ENCODE results near the gene THADA. TPM values are rescaled to one million over a fixed set of nuclear protein-coding genes. Genes with fewer than 3 reads are reported as not detected.

THADA gene
- total RNA-seq, 1 donor from 2014 or later = 51.4 TPM

DNA sequence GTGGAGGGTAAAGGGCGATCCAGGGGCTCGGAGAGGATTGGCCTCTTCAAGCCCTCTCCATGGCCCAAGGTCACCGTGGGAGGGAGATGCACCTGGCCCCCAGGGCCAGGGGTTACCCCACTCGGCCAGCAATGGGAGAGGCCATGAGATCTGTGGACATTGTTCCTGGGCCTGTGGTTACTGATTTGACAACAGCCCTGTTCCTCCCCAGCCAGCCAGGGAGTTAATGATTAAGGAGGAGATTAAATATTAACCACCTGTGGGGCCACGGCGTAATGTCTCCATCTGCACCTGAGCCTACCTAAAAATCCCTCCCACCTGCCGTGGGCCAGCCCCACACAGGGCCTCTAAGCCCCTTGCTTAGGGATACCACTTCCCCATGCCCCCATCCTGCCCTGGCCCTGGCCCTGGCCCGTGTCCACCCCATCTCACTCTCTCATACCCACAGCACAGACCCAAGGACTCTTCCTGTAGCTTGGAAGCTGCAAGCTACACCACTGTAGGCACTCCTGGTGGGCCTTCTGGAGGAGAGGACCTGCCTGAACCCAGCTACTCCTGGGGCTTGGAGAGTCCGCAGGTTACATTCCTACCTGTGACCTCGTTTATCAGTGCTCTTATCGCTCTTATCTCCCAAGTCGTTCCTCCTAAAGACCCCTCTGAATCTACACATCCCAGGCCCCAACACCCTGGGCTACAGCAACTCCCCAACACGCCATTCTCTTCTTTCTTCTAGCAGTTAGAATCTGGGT lies 401.5 kb downstream of the THADA start:
- Mint-ChIP-seq H3K27ac (peak overlapping the region; percentile 79), H3K36me3 (ENCODE audit: low read depth) (no peaks in the 10 kb centered on the region), H3K4me3 (peak overlapping the region; percentile 35), H3K27me3 (no peaks in the 10 kb centered on the region), H3K4me1 (peaks cover 44% of the 10 kb centered on the region), H3K9me3 (no peaks in the 10 kb centered on the region)
- TF ChIP-seq, protein P1, sequence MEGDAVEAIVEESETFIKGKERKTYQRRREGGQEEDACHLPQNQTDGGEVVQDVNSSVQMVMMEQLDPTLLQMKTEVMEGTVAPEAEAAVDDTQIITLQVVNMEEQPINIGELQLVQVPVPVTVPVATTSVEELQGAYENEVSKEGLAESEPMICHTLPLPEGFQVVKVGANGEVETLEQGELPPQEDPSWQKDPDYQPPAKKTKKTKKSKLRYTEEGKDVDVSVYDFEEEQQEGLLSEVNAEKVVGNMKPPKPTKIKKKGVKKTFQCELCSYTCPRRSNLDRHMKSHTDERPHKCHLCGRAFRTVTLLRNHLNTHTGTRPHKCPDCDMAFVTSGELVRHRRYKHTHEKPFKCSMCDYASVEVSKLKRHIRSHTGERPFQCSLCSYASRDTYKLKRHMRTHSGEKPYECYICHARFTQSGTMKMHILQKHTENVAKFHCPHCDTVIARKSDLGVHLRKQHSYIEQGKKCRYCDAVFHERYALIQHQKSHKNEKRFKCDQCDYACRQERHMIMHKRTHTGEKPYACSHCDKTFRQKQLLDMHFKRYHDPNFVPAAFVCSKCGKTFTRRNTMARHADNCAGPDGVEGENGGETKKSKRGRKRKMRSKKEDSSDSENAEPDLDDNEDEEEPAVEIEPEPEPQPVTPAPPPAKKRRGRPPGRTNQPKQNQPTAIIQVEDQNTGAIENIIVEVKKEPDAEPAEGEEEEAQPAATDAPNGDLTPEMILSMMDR (IDR thresholded peaks at IDR 0.05) = no peak
- DNase-seq = no peak
- intact Hi-C loops (cut with micrococcal nuclease) = no loop called here
- CTCF ChIA-PET = interaction anchor here (0.7 to 1.0 kb wide), 2 partner anchors 26 to 402 kb away, joined by 3 read pairs; no protein-coding TSS in a partner anchor
- POLR2A ChIA-PET = interaction anchor here (0.6 to 4.3 kb wide), 13 partner anchors 13 to 384 kb away, joined by 3 to 43 read pairs (median 4); partner anchors contain the start of gene ZFP36L2
- peak; percentile 6 for ATAC-seq (ENCODE audit: low read depth)

DNA sequence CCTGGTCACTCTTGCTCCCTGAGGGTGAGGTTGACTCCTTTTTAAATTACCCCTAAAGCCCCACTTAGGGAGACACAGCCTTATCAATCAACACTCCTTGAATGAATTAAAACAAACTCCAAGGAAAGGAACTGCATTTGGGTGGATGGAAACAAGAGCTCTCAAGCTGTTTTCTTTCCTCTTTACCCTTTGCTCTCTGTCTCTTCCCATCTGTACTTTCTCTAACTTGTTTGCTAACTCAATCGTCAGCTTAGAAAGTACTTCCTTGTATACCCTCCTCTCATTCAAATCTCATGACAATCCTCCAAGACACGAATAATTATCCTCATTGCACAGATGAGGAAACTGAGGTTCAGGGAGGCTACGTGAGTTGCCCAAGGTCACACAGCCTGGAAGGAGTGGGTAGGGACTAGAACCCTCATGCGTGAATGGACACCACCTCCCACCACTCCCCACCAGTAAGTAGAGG lies 402.2 kb downstream of the THADA start:
- Mint-ChIP-seq H3K9me3 (no peaks in the 10 kb centered on the region), H3K36me3 (ENCODE audit: low read depth) (no peaks in the 10 kb centered on the region), H3K27me3 (no peaks in the 10 kb centered on the region), H3K4me1 (peaks cover 44% of the 10 kb centered on the region), H3K27ac (peak overlapping the region; percentile 79), H3K4me3 (no peak overlapping the region)
- TF ChIP-seq, protein P1 (IDR thresholded peaks at IDR 0.05) = no peak
- intact Hi-C loops (cut with micrococcal nuclease) = no loop called here
- ChIA-PET CTCF (interaction anchor here (1.0 kb wide), 1 partner anchor 27 kb away, joined by 3 read pairs; no protein-coding TSS in a partner anchor), POLR2A (interaction anchor here (0.7 to 4.3 kb wide), 7 partner anchors 14 to 61 kb away, joined by 3 to 43 read pairs (median 4); no protein-coding TSS in a partner anchor)
- no peak for ATAC-seq (ENCODE audit: low read depth)
- DNase-seq = no peak

- POLR2A ChIA-PET = interaction anchor here (0.6 to 4.3 kb wide), 11 partner anchors 13 to 60 kb away, joined by 3 to 43 read pairs (median 4); no protein-coding TSS in a partner anchor
- intact Hi-C loops (cut with micrococcal nuclease) = no loop called here
- H3K4me3 Mint-ChIP-seq = no peak overlapping the region
These were observed 402.8 kb downstream of the THADA start for GRCh38 chr2:43192744-43193651.

DNA sequence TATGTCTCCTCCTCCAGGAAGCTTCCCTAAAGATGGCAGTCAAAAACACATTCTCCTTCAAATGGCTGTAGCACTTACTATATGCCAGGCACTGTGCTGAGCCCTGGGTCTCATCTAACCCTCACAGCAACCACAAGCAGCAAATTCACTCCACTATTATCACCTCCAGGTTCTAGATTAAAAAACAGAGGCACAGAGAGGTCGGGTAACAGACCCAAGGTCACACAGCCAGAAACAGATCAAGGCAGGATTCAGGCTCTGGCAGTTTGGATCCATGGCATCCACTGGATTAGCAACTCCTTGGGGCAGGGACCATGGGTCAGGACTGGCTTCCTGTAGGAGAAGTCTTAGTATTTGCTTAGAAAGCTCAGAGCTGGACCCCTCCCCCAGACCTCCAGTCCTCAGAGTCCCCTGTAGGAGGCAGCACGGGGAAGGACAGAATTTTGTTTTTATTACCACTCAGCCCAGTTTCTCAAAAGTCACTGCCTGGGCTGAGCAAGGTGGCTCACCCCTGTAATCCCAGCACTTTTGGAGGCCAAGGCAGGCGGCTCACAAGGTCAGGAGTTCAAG lies 403.8 kb downstream of the THADA start:
- Mint-ChIP-seq H3K36me3 (ENCODE audit: low read depth) (no peaks in the 10 kb centered on the region), H3K27me3 (no peaks in the 10 kb centered on the region), H3K4me3 (no peak overlapping the region), H3K4me1 (peaks cover 43% of the 10 kb centered on the region), H3K27ac (no peak overlapping the region), H3K9me3 (no peaks in the 10 kb centered on the region)
- ChIA-PET CTCF (no interaction called here), POLR2A (interaction anchor here (0.6 to 4.3 kb wide), 6 partner anchors 12 to 26 kb away, joined by 3 to 43 read pairs (median 5); no protein-coding TSS in a partner anchor)
- TF ChIP-seq, protein P1 (IDR thresholded peaks at IDR 0.05) = no peak
- intact Hi-C loops (cut with micrococcal nuclease) = no loop called here
- ATAC-seq (ENCODE audit: low read depth) (no peak), DNase-seq (no peak)

More at GRCh38 chr2:43192744-43193651, 402.8 kb downstream of the THADA start:
- Mint-ChIP-seq H3K4me1 (peaks cover 47% of the 10 kb centered on the region), H3K9me3 (no peaks in the 10 kb centered on the region), H3K36me3 (ENCODE audit: low read depth) (no peaks in the 10 kb centered on the region), H3K27me3 (no peaks in the 10 kb centered on the region), H3K27ac (peak overlapping the region; percentile 79)
- ATAC-seq (ENCODE audit: low read depth) (no peak), DNase-seq (no peak)
- CTCF ChIA-PET = no interaction called here
- TF ChIP-seq, protein P1 (IDR thresholded peaks at IDR 0.05) = no peak

All from activated B cell treated with CpG ODN at 0.5 μM for 24 hours (primary cell).